Measurements from ENCODE around the gene POU4F2. TPM values are rescaled to one million over a fixed set of nuclear protein-coding genes. Genes with fewer than 3 reads are reported as not detected.
A peak's percentile ranks its signal among the peaks of the same experiment; 100 is the strongest.
"Not testable (repeated sequence)": the region's sequence is repeated elsewhere in the genome, so short reads cannot be mapped to it uniquely, and the experiment has no call there.

POU4F2 gene
- polyA plus RNA-seq, 3 donors: not detected

DNA sequence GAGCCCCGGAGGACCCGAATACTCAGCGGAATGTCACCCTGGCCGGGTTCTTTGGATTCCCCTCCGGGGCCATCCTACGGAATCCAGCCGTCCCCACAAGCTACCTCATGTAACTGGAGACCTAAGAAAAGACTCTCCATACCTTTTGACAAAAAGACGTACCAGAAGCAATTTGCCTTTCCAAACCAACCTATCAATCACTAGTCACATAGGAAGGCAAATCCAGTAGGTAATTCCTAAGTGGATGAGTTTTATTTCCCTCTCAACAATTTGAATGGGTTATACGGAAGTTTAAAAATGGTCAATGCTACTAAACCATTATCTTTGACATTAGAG lies 16.8 kb downstream of the POU4F2 start:
- Mint-ChIP-seq H3K27me3 (ENCODE audit: low read depth in 3 of 3) (peaks cover 48 to 72% (median 62%) of the 10 kb centered on the region in 3 donors), H3K27ac (no peak overlapping the region), H3K9me3 (peaks cover 0 to 10% (median 3%) of the 10 kb centered on the region in 7 donors), H3K4me1 (peaks cover 5% of the 10 kb centered on the region), H3K4me3 (peak overlapping the region in 1 of 2 donors; percentile 31), H3K36me3 (no peaks in the 10 kb centered on the region)
- Histone ChIP-seq H3K9me3 (replicated peaks in 1 of 2; ENCODE audit: control insufficient read depth in 1 of 2, insufficient read depth in 1 of 2, low read length in 2 of 2) (peaks cover 0 to 23% of the 10 kb centered on the region in 2 donors), H3K36me3 (replicated peaks in 1 of 2; ENCODE audit: control insufficient read depth in 1 of 2, insufficient read depth in 2 of 2, low read length in 2 of 2) (no peaks in the 10 kb centered on the region), H3K4me2 (replicated peaks; ENCODE audit: extremely low read depth, low read length, poor library complexity, severe bottlenecking) (no peak overlapping the region), H3K27me3 (ENCODE audit: control insufficient read depth in 2 of 2, insufficient read depth in 2 of 2, low read length in 2 of 2) (peaks cover 67 to 70% of the 10 kb centered on the region in 2 donors), H3K4me3 (replicated peaks in 1 of 3; ENCODE audit: low read depth in 2 of 3, low read length in 3 of 3) (no peak overlapping the region), H4K20me1 (ENCODE audit: insufficient read depth, low read length) (no peaks in the 10 kb centered on the region), H3K79me2 (ENCODE audit: insufficient read depth, low read length) (no peaks in the 10 kb centered on the region), H3K27ac (ENCODE audit: low read depth in 1 of 2, low read length in 2 of 2) (no peak overlapping the region), H3K4me1 (ENCODE audit: control insufficient read depth in 1 of 2, insufficient read depth in 2 of 2, low read length in 2 of 2) (no peaks in the 10 kb centered on the region), H3K9ac (ENCODE audit: insufficient read depth, low read length, poor library complexity, severe bottlenecking) (no peak overlapping the region), H2AFZ (ENCODE audit: insufficient read depth, low read depth, low read length, poor library complexity, severe bottlenecking) (no peak overlapping the region)
- no peak for TF ChIP-seq CTCF (IDR thresholded peaks at IDR 0.05)
- WGBS (ENCODE audit: insufficient coverage): 4% methylated on average over 7 of the region's 9 CpGs
- intact Hi-C loops (cut with micrococcal nuclease): no loop called here
- no peak for DNase-seq

GRCh38 chr4:146661367-146661766 lies 22.7 kb downstream of the POU4F2 start:
- no peak overlapping the region for H3K4me3 Mint-ChIP-seq
- H3K4me1 Mint-ChIP-seq: no peaks in the 10 kb centered on the region
- peaks cover 12% of the 10 kb centered on the region in 2 donors for H3K27me3 ChIP-seq (ENCODE audit: control insufficient read depth in 2 of 2, insufficient read depth in 2 of 2, low read length in 2 of 2)
- no peak overlapping the region for H3K4me2 ChIP-seq (replicated peaks; ENCODE audit: extremely low read depth, low read length, poor library complexity, severe bottlenecking)
- DNase-seq: no peak
- no peak overlapping the region for H3K9ac ChIP-seq (ENCODE audit: insufficient read depth, low read length, poor library complexity, severe bottlenecking)
- intact Hi-C loops (cut with micrococcal nuclease): no loop called here
- H2AFZ ChIP-seq (ENCODE audit: insufficient read depth, low read depth, low read length, poor library complexity, severe bottlenecking): no peak overlapping the region
- H3K36me3 Mint-ChIP-seq: no peaks in the 10 kb centered on the region
- H3K9me3 Mint-ChIP-seq: peaks cover 6 to 12% (median 9%) of the 10 kb centered on the region in 7 donors
- H3K79me2 ChIP-seq (ENCODE audit: insufficient read depth, low read length): no peaks in the 10 kb centered on the region
- H4K20me1 ChIP-seq (ENCODE audit: insufficient read depth, low read length): no peaks in the 10 kb centered on the region
- H3K27ac Mint-ChIP-seq: no peak overlapping the region
- no peak for TF ChIP-seq CTCF (IDR thresholded peaks at IDR 0.05)
- peaks cover 6 to 25% (median 9%) of the 10 kb centered on the region in 3 donors for H3K27me3 Mint-ChIP-seq (ENCODE audit: low read depth in 3 of 3)
- H3K9me3 ChIP-seq (replicated peaks in 1 of 2; ENCODE audit: control insufficient read depth in 1 of 2, insufficient read depth in 1 of 2, low read length in 2 of 2): peaks cover 0 to 4% of the 10 kb centered on the region in 2 donors
- H3K36me3 ChIP-seq (replicated peaks in 1 of 2; ENCODE audit: control insufficient read depth in 1 of 2, insufficient read depth in 2 of 2, low read length in 2 of 2): no peaks in the 10 kb centered on the region
- no CpG with 5 or more reads among the region's 4 CpGs for WGBS (ENCODE audit: insufficient coverage)
- no peak overlapping the region for H3K4me3 ChIP-seq (replicated peaks in 1 of 3; ENCODE audit: low read depth in 2 of 3, low read length in 3 of 3)
- H3K27ac ChIP-seq (ENCODE audit: low read depth in 1 of 2, low read length in 2 of 2): no peak overlapping the region
- H3K4me1 ChIP-seq (ENCODE audit: control insufficient read depth in 1 of 2, insufficient read depth in 2 of 2, low read length in 2 of 2): no peaks in the 10 kb centered on the region

- H3K27ac ChIP-seq (ENCODE audit: low read depth in 1 of 2, low read length in 2 of 2); H3K4me1 ChIP-seq (ENCODE audit: control insufficient read depth in 1 of 2, insufficient read depth in 2 of 2, low read length in 2 of 2); H3K27me3 ChIP-seq (ENCODE audit: control insufficient read depth in 2 of 2, insufficient read depth in 2 of 2, low read length in 2 of 2); H3K36me3 ChIP-seq (replicated peaks in 1 of 2; ENCODE audit: control insufficient read depth in 1 of 2, insufficient read depth in 2 of 2, low read length in 2 of 2); H3K9ac ChIP-seq (ENCODE audit: insufficient read depth, low read length, poor library complexity, severe bottlenecking); H3K27me3 Mint-ChIP-seq (ENCODE audit: low read depth in 3 of 3); DNase-seq; H3K79me2 ChIP-seq (ENCODE audit: insufficient read depth, low read length); H4K20me1 ChIP-seq (ENCODE audit: insufficient read depth, low read length); intact Hi-C loops (cut with micrococcal nuclease); H3K4me1 Mint-ChIP-seq; H3K36me3 Mint-ChIP-seq; H3K4me3 ChIP-seq (replicated peaks in 1 of 3; ENCODE audit: low read depth in 2 of 3, low read length in 3 of 3); H3K4me2 ChIP-seq (replicated peaks; ENCODE audit: extremely low read depth, low read length, poor library complexity, severe bottlenecking); H3K9me3 ChIP-seq (replicated peaks in 1 of 2; ENCODE audit: control insufficient read depth in 1 of 2, insufficient read depth in 1 of 2, low read length in 2 of 2); H3K27ac Mint-ChIP-seq; H3K4me3 Mint-ChIP-seq; H2AFZ ChIP-seq (ENCODE audit: insufficient read depth, low read depth, low read length, poor library complexity, severe bottlenecking): not testable (repeated sequence)
- WGBS (ENCODE audit: insufficient coverage): no CpG with 5 or more reads among the region's 6 CpGs
- peaks cover 6 to 12% (median 9%) of the 10 kb centered on the region in 7 donors for H3K9me3 Mint-ChIP-seq
These were observed 25.2 kb downstream of the POU4F2 start for GRCh38 chr4:146663968-146664311.
